Naive thymus-derived CD4-positive, alpha-beta T cell (primary cell): Measurements from ENCODE around the gene NRN1L. TPM values are rescaled to one million over a fixed set of nuclear protein-coding genes. Genes with fewer than 3 reads are reported as not detected.
A peak's percentile ranks its signal among the peaks of the same experiment; 100 is the strongest.

ENCODE experiments used
- ATAC-seq: fragments of 150-1000 bp; cut with Tn5 transposase; 2 replicates; pipeline ENCODE4 v1.10.0; 2021; ENCODE audit warnings: mild to moderate bottlenecking, moderate library complexity
- CTCF ChIA-PET: fragments of 350-600 bp; sonication (Branson Sonifier 250); formaldehyde crosslinking; loops from one replicate; lab custom pipeline; 2021; ENCODE audit warnings: antibody characterized with exemption; lab: Charles Lee
- POLR2A ChIA-PET: fragments of 350-600 bp; sonication (Branson Sonifier 250); formaldehyde crosslinking; loops from one replicate; lab custom pipeline; 2021; ENCODE audit warnings: antibody characterized with exemption, inconsistent platforms; lab: Charles Lee
- DNase-seq, 9 donors: peaks; one replicate each; pipeline versions ENCODE4 v3.0.0 to v3.0.0-alpha.2; 2020 to 2022; ENCODE audit warnings: mixed read lengths in 1 of 9
- H3K27ac ChIP-seq: one replicate; pipeline ENCODE4 v1.7.0; 2013; ENCODE audit warnings: mild to moderate bottlenecking, low read depth, low read length, moderate library complexity
- H3K27me3 ChIP-seq, 2 donors: one replicate each; pipeline ENCODE4 v1.7.0; 2013; ENCODE audit warnings: low read length in 2 of 2, mild to moderate bottlenecking in 2 of 2, moderate library complexity in 2 of 2; ENCODE audit not compliant: control insufficient read depth in 2 of 2, insufficient read depth in 2 of 2
- H3K36me3 ChIP-seq, 3 experiments: 1 replicate in 2 of 3; 2 replicates in 1 of 3; pipeline ENCODE4 v1.7.0; 2013; ENCODE audit warnings: low read length in 3 of 3, mild to moderate bottlenecking in 3 of 3, moderate library complexity in 1 of 3; ENCODE audit not compliant: insufficient read depth in 3 of 3, control insufficient read depth in 2 of 3
- H3K4me1 ChIP-seq, 2 donors: one replicate each; pipeline ENCODE4 v1.7.0; 2013; ENCODE audit warnings: low read length in 2 of 2, mild to moderate bottlenecking in 2 of 2, moderate library complexity in 1 of 2; ENCODE audit not compliant: control insufficient read depth in 2 of 2, insufficient read depth in 2 of 2
- H3K4me3 ChIP-seq: 2 replicates; pipeline ENCODE4 v1.7.0; 2013; ENCODE audit warnings: mild to moderate bottlenecking, low read length
- H3K9me3 ChIP-seq, 3 experiments: 1 replicate in 2 of 3; 2 replicates in 1 of 3; pipeline ENCODE4 v1.7.0; 2013; ENCODE audit warnings: low read length in 3 of 3; ENCODE audit not compliant: control insufficient read depth in 2 of 3
- H3K27ac Mint-ChIP-seq, 9 donors: one replicate each; pipeline ENCODE4 v1.8.0; 2020 to 2022; ENCODE audit warnings: mixed read lengths in 9 of 9, mild to moderate bottlenecking in 8 of 9, moderate library complexity in 5 of 9, inconsistent platforms in 2 of 9
- H3K27me3 Mint-ChIP-seq, 5 donors: one replicate each; pipeline ENCODE4 v1.8.0; 2021 to 2022; ENCODE audit warnings: mixed read lengths in 5 of 5, mild to moderate bottlenecking in 1 of 5
- H3K36me3 Mint-ChIP-seq, 5 donors: one replicate each; pipeline ENCODE4 v1.8.0; 2020 to 2022; ENCODE audit warnings: mixed read lengths in 5 of 5, mild to moderate bottlenecking in 3 of 5, inconsistent platforms in 1 of 5
- H3K4me1 Mint-ChIP-seq, 7 donors: one replicate each; pipeline ENCODE4 v1.8.0; 2020 to 2022; ENCODE audit warnings: mixed read lengths in 7 of 7, mild to moderate bottlenecking in 3 of 7, inconsistent platforms in 1 of 7
- H3K4me3 Mint-ChIP-seq, 10 donors: one replicate each; pipeline ENCODE4 v1.8.0; 2020 to 2022; ENCODE audit warnings: mild to moderate bottlenecking in 10 of 10, mixed read lengths in 10 of 10, moderate library complexity in 6 of 10, inconsistent platforms in 2 of 10
- H3K9me3 Mint-ChIP-seq, 11 donors: one replicate each; pipeline ENCODE4 v1.8.0; 2020 to 2022; ENCODE audit warnings: mixed read lengths in 11 of 11, mild to moderate bottlenecking in 4 of 11, inconsistent platforms in 1 of 11, moderate library complexity in 1 of 11
- intact Hi-C, 2 donors: fragments of 100-400 bp; cut with micrococcal nuclease; formaldehyde crosslinking; loops; one replicate each; pipeline ENCODE4 v1.15.1; 2023
- polyA plus RNA-seq, 2 donors: library from polyadenylated mRNA; unstranded; fragments of 300-500 nt; fragmentation: Illumina TruSeq; gene quantifications; one replicate each; pipeline ENCODE4 v1.2.3, GENCODE V29; 2021
- total RNA-seq, 6 experiments: library from RNA in 5 of 6; stranded (reverse) in 5 of 6; gene quantifications; 1 replicate in 5 of 6; 2 replicates in 1 of 6; pipeline ENCODE4 v1.2.3 and lab custom pipeline; 2021 to 2026

NRN1L gene
- total and polyA plus RNA-seq, 7 experiments from 2014 or later, result 1.1 to 6.4 (median 3.2) TPM; not detected in 2

- ChIA-PET CTCF (interaction anchor here (0.6 to 1.2 kb wide), 3 partner anchors 16 to 184 kb away, joined by 3 to 6 read pairs (median 3); no protein-coding TSS in a partner anchor), POLR2A (interaction anchor here (1.0 to 1.3 kb wide), 2 partner anchors 12 to 155 kb away, joined by 3 to 6 read pairs; no protein-coding TSS in a partner anchor)
- Mint-ChIP-seq H3K36me3 (peaks cover 0 to 27% (median 8%) of the 10 kb centered on the region in 5 donors), H3K9me3 (peaks cover 0 to 2% (median 0%) of the 10 kb centered on the region in 11 donors), H3K27me3 (no peaks in the 10 kb centered on the region), H3K27ac (peak overlapping the region in 2 of 9 donors; percentile 59 to 63), H3K4me3 (no peak overlapping the region), H3K4me1 (peaks cover 0 to 6% (median 0%) of the 10 kb centered on the region in 7 donors)
- peaks cover 0 to 61% (median 23%) of the 10 kb centered on the region in 3 experiments for H3K36me3 ChIP-seq
- no peaks in the 10 kb centered on the region for H3K4me1 ChIP-seq
- no peak overlapping the region for H3K4me3 ChIP-seq
- no peak for DNase-seq
- no peaks in the 10 kb centered on the region for H3K9me3 ChIP-seq
- H3K27me3 ChIP-seq, result no peaks in the 10 kb centered on the region
- no peak overlapping the region for H3K27ac ChIP-seq
- no peak for ATAC-seq
- intact Hi-C loops, result no loop called here
These were observed 1.3 kb downstream of the NRN1L start for GRCh38 chr16:67885976-67886375.

GRCh38 chr16:67886387-67886786 is 1.7 kb downstream of the NRN1L start:
- Mint-ChIP-seq H3K4me3 (no peak overlapping the region), H3K27ac (peak overlapping the region in 2 of 9 donors; percentile 49 to 63), H3K36me3 (peaks cover 0 to 23% (median 8%) of the 10 kb centered on the region in 5 donors), H3K9me3 (peaks cover 0 to 2% (median 0%) of the 10 kb centered on the region in 11 donors), H3K27me3 (no peaks in the 10 kb centered on the region), H3K4me1 (peaks cover 0 to 6% (median 0%) of the 10 kb centered on the region in 7 donors)
- DNase-seq, result no peak
- intact Hi-C loops, result no loop called here
- no peak overlapping the region for H3K27ac ChIP-seq
- H3K9me3 ChIP-seq, result no peaks in the 10 kb centered on the region
- no peak for ATAC-seq
- H3K36me3 ChIP-seq, result peaks cover 0 to 57% (median 18%) of the 10 kb centered on the region in 3 experiments
- H3K27me3 ChIP-seq, result no peaks in the 10 kb centered on the region
- CTCF ChIA-PET, result interaction anchor here (0.6 to 0.7 kb wide), 2 partner anchors 15 to 344 kb away, joined by 3 to 4 read pairs; no protein-coding TSS in a partner anchor
- H3K4me3 ChIP-seq, result no peak overlapping the region
- H3K4me1 ChIP-seq, result no peaks in the 10 kb centered on the region
- POLR2A ChIA-PET, result interaction anchor here (1.0 to 1.3 kb wide), 2 partner anchors 12 to 155 kb away, joined by 3 to 6 read pairs; no protein-coding TSS in a partner anchor

GRCh38 chr16:67888331-67888730 is 3.6 kb downstream of the NRN1L start:
- DNase-seq (no peak), ATAC-seq (no peak)
- ChIA-PET CTCF (interaction anchor here (0.6 to 1.6 kb wide), 4 partner anchors 9 to 177 kb away, joined by 3 to 4 read pairs (median 4); no protein-coding TSS in a partner anchor), POLR2A (interaction anchor here (1.0 to 1.8 kb wide), 2 partner anchors 10 to 15 kb away, joined by 4 read pairs; partner anchors contain the start of gene EDC4)
- peaks cover 0 to 39% (median 10%) of the 10 kb centered on the region in 3 experiments for H3K36me3 ChIP-seq
- no peak overlapping the region for H3K4me3 ChIP-seq
- H3K4me1 ChIP-seq, result no peaks in the 10 kb centered on the region
- Mint-ChIP-seq H3K27me3 (no peaks in the 10 kb centered on the region), H3K4me1 (peaks cover 4 to 11% (median 9%) of the 10 kb centered on the region in 7 donors), H3K27ac (peak overlapping the region in 1 of 9 donors; percentile 70), H3K4me3 (no peak overlapping the region), H3K9me3 (peaks cover 0 to 2% (median 0%) of the 10 kb centered on the region in 11 donors), H3K36me3 (peaks cover 0 to 13% (median 4%) of the 10 kb centered on the region in 5 donors)
- no peak overlapping the region for H3K27ac ChIP-seq
- H3K9me3 ChIP-seq, result no peaks in the 10 kb centered on the region
- intact Hi-C loops, result no loop called here
- H3K27me3 ChIP-seq, result no peaks in the 10 kb centered on the region

- H3K36me3 Mint-ChIP-seq, result peaks cover 0 to 4% (median 0%) of the 10 kb centered on the region in 5 donors
- H3K9me3 Mint-ChIP-seq, result no peaks in the 10 kb centered on the region
- POLR2A ChIA-PET, result interaction anchor here (0.6 to 2.7 kb wide), 11 partner anchors 10 to 353 kb away, joined by 3 to 25 read pairs (median 4); partner anchors contain the start of genes EDC4, PLA2G15, PSMB10 and RANBP10
- intact Hi-C loops, result loop anchor here (2.0 to 10.0 kb wide), 7 partner anchors 50 to 418 kb away; partner anchors contain the start of genes ACD (in 1 of the 2), ATP6V0D1 (in 1 of the 2), C16orf86 (in 1 of the 2) and DPEP3 (in 1 of the 2)
- no peak for ATAC-seq
- peaks cover 0 to 4% (median 0%) of the 10 kb centered on the region in 3 experiments for H3K36me3 ChIP-seq
- H3K27ac ChIP-seq, result peak overlapping the region; percentile 94
- no peaks in the 10 kb centered on the region for H3K27me3 Mint-ChIP-seq
- H3K4me3 ChIP-seq, result peak overlapping the region; percentile 54
- peaks cover 12 to 15% of the 10 kb centered on the region in 2 donors for H3K4me1 ChIP-seq
- peak overlapping the region; percentile 77 to 98 (median 91) for H3K27ac Mint-ChIP-seq
- H3K9me3 ChIP-seq, result no peaks in the 10 kb centered on the region
- peak overlapping the region; percentile 86 to 97 (median 94) for H3K4me3 Mint-ChIP-seq
- no peaks in the 10 kb centered on the region for H3K27me3 ChIP-seq
- CTCF ChIA-PET, result interaction anchor here (1.4 to 3.0 kb wide), 2 partner anchors 9 to 10 kb away, joined by 3 to 9 read pairs; no protein-coding TSS in a partner anchor
- DNase-seq, result no peak
- H3K4me1 Mint-ChIP-seq, result peaks cover 20 to 45% (median 32%) of the 10 kb centered on the region in 7 donors
These were observed 7.7 kb downstream of the NRN1L start for GRCh38 chr16:67892375-67892774.

- Mint-ChIP-seq H3K27ac (peak within 1 kb of the TSS; percentile 85 to 98 (median 97)), H3K36me3 (peaks cover 0 to 4% (median 0%) of the 10 kb centered on the region in 5 donors), H3K4me3 (peak within 1 kb of the TSS; percentile 86 to 97 (median 94)), H3K9me3 (no peaks in the 10 kb centered on the region), H3K27me3 (no peaks in the 10 kb centered on the region), H3K4me1 (peaks cover 22 to 48% (median 35%) of the 10 kb centered on the region in 7 donors)
- peaks cover 12 to 15% of the 10 kb centered on the region in 2 donors for H3K4me1 ChIP-seq
- ATAC-seq (peak; percentile 99), DNase-seq (peak; percentile 77 to 92 (median 84))
- no peaks in the 10 kb centered on the region for H3K9me3 ChIP-seq
- peak within 1 kb of the TSS; percentile 89 for H3K4me3 ChIP-seq
- CTCF ChIA-PET, result interaction anchor here (3.0 kb wide), 1 partner anchor 9 kb away, joined by 9 read pairs; no protein-coding TSS in a partner anchor
- peaks cover 0 to 4% (median 0%) of the 10 kb centered on the region in 3 experiments for H3K36me3 ChIP-seq
- H3K27me3 ChIP-seq, result no peaks in the 10 kb centered on the region
- POLR2A ChIA-PET, result interaction anchor here (0.6 to 2.7 kb wide), 16 partner anchors 11 to 352 kb away, joined by 3 to 25 read pairs (median 4); partner anchors contain the start of genes EDC4, PLA2G15, PSMB10 and RANBP10
- H3K27ac ChIP-seq, result peak within 1 kb of the TSS; percentile 94
- intact Hi-C loops, result loop anchor here (1.0 to 10.0 kb wide), 18 partner anchors 20 to 555 kb away; partner anchors contain the start of genes ACD (in 2 of the 2), CTCF (in 2 of the 2), PARD6A (in 2 of the 2) and RANBP10 (in 2 of the 2)
These were observed 8.4 kb downstream of the NRN1L start, which contains the start of gene PSKH1 for GRCh38 chr16:67892899-67893742. Gene PSKH1, plus strand, starts transcription at chr16:67893254. Its CDS starts 15,496 bp downstream, at chr16:67908750.
